HFFc6 (cell line): ENCODE measurements around the gene ZNF775. TPM values are rescaled to one million over a fixed set of nuclear protein-coding genes. Genes with fewer than 3 reads are reported as not detected.
A peak's percentile ranks its signal among the peaks of the same experiment; 100 is the strongest.

Source experiments
- DNase-seq: peaks from one replicate; pipeline ENCODE4 v3.0.0-alpha.2; 2018
- H3K27ac Mint-ChIP-seq: 2 replicates; pipeline ENCODE4 v1.8.0; 2020; ENCODE audit warnings: mild to moderate bottlenecking, mixed read lengths
- H3K27me3 Mint-ChIP-seq: 2 replicates; pipeline ENCODE4 v1.8.0; 2021; ENCODE audit warnings: mild to moderate bottlenecking, moderate library complexity, mixed read lengths; ENCODE audit not compliant: insufficient read depth
- H3K36me3 Mint-ChIP-seq: 2 replicates; pipeline ENCODE4 v1.8.0; 2021; ENCODE audit warnings: low read depth, mixed read lengths
- H3K4me1 Mint-ChIP-seq: 2 replicates; pipeline ENCODE4 v1.8.0; 2020; ENCODE audit warnings: low read depth, mixed read lengths
- H3K4me3 Mint-ChIP-seq: 2 replicates; pipeline ENCODE4 v1.8.0; 2020; ENCODE audit warnings: mild to moderate bottlenecking, moderate library complexity, mixed read lengths
- H3K9me3 Mint-ChIP-seq: 2 replicates; pipeline ENCODE4 v1.8.0; 2020; ENCODE audit warnings: mild to moderate bottlenecking, mixed read lengths
- CTCF ChIP-seq: fragments of 200-600 bp; sonication (generic); IDR thresholded peaks from 2 replicates; pipeline ENCODE4 v1.5.0; 2021; ENCODE audit warnings: antibody characterized with exemption, mild to moderate bottlenecking
- total RNA-seq, 6 experiments: library from RNA; stranded (reverse); fragmentation: NEBNext Ultra II Directional; extraction: Animal tissue kit (Norgen Biotek cat#: 25700); gene quantifications; 2 replicates in 1 of 6; 3 replicates in 5 of 6; pipeline ENCODE4 v1.2.3, GENCODE V29; 2021

The ZNF775 gene
- total RNA-seq, 6 experiments from 2014 or later, result 2.7 to 3.8 (median 2.9) TPM

- H3K27me3 Mint-ChIP-seq, result peaks cover 9% of the 10 kb centered on the region
- H3K27ac Mint-ChIP-seq, result no peak overlapping the region
- H3K4me3 Mint-ChIP-seq, result no peak overlapping the region
- H3K9me3 Mint-ChIP-seq, result no peaks in the 10 kb centered on the region
- TF ChIP-seq CTCF, result no peak
- DNase-seq, result no peak
- H3K36me3 Mint-ChIP-seq, result no peaks in the 10 kb centered on the region
- H3K4me1 Mint-ChIP-seq, result peaks cover 8% of the 10 kb centered on the region
Measured at GRCh38 chr7:150417239-150417638, 38.1 kb downstream of the ZNF775 start.

- peaks cover 9% of the 10 kb centered on the region for H3K27me3 Mint-ChIP-seq
- peaks cover 8% of the 10 kb centered on the region for H3K4me1 Mint-ChIP-seq
- no peak overlapping the region for H3K27ac Mint-ChIP-seq
- no peak for DNase-seq
- H3K36me3 Mint-ChIP-seq, result no peaks in the 10 kb centered on the region
- peak; percentile 51; the same call in 1 of the 2 replicates for TF ChIP-seq CTCF
- H3K9me3 Mint-ChIP-seq, result no peaks in the 10 kb centered on the region
- H3K4me3 Mint-ChIP-seq, result no peak overlapping the region
Measured at GRCh38 chr7:150417863-150418262, 38.7 kb downstream of the ZNF775 start.

GRCh38 chr7:150420242-150420641 is 41.1 kb downstream of the ZNF775 start:
- no peak for TF ChIP-seq CTCF
- Mint-ChIP-seq H3K4me1 (peaks cover 8% of the 10 kb centered on the region), H3K4me3 (no peak overlapping the region), H3K36me3 (no peaks in the 10 kb centered on the region), H3K27me3 (peaks cover 11% of the 10 kb centered on the region), H3K27ac (no peak overlapping the region), H3K9me3 (no peaks in the 10 kb centered on the region)
- no peak for DNase-seq

GRCh38 chr7:150420987-150421674 is 42.0 kb downstream of the ZNF775 start:
- peak; percentile 95 for TF ChIP-seq CTCF
- DNase-seq, result peak; percentile 65
- Mint-ChIP-seq H3K36me3 (no peaks in the 10 kb centered on the region), H3K4me1 (peaks cover 8% of the 10 kb centered on the region), H3K27ac (no peak overlapping the region), H3K9me3 (no peaks in the 10 kb centered on the region), H3K27me3 (peaks cover 11% of the 10 kb centered on the region), H3K4me3 (no peak overlapping the region; the same call in 1 of the 2 replicates)

GRCh38 chr7:150421831-150422230 is 42.7 kb downstream of the ZNF775 start:
- Mint-ChIP-seq H3K36me3 (no peaks in the 10 kb centered on the region), H3K27ac (no peak overlapping the region), H3K4me1 (peaks cover 8% of the 10 kb centered on the region), H3K4me3 (no peak overlapping the region), H3K27me3 (peaks cover 11% of the 10 kb centered on the region), H3K9me3 (no peaks in the 10 kb centered on the region)
- TF ChIP-seq CTCF, result no peak
- no peak for DNase-seq
